HepG2 (cell line): Measurements from ENCODE around the gene DHRS13. TPM values are rescaled to one million over a fixed set of nuclear protein-coding genes. Genes with fewer than 3 reads are reported as not detected.
A peak's percentile ranks its signal among the peaks of the same experiment; 100 is the strongest.

ENCODE experiments used
- ATF7 ChIP-seq, 2 experiments: fragments of 450-650 bp in 1 of 2; sonication (generic) in 1 of 2; formaldehyde crosslinking in 1 of 2; IDR thresholded peaks; 2 replicates each; pipeline versions ENCODE4 v1.4.0 to v1.6.1; 2016 to 2020; ENCODE audit warnings: antibody characterized with exemption in 1 of 2, mild to moderate bottlenecking in 1 of 2, missing genetic modification reagents in 1 of 2
- GATA4 ChIP-seq: sonication (generic); IDR thresholded peaks from 2 replicates; pipeline ENCODE4 v1.6.1; 2016; ENCODE audit warnings: antibody characterized with exemption, low read depth, borderline replicate concordance
- GPN1 ChIP-seq: sonication (generic); formaldehyde crosslinking; IDR thresholded peaks from 2 replicates; pipeline ENCODE4 v1.5.1; 2020; ENCODE audit warnings: missing genetic modification reagents, borderline replicate concordance
- ISL2 ChIP-seq: sonication (generic); formaldehyde crosslinking; IDR thresholded peaks from 2 replicates; pipeline ENCODE4 v1.5.0; 2020; ENCODE audit warnings: missing genetic modification reagents
- KLF12 ChIP-seq: sonication (generic); formaldehyde crosslinking; IDR thresholded peaks from 2 replicates; pipeline ENCODE4 v1.4.0; 2020; ENCODE audit warnings: missing genetic modification reagents, borderline replicate concordance
- KMT2A ChIP-seq: sonication (generic); formaldehyde crosslinking; IDR thresholded peaks from 2 replicates; pipeline ENCODE4 v1.4.0; 2020; ENCODE audit warnings: missing genetic modification reagents
- MED1 ChIP-seq: sonication (generic); formaldehyde crosslinking; IDR thresholded peaks from 2 replicates; pipeline ENCODE4 v1.4.0; 2020; ENCODE audit warnings: missing genetic modification reagents
- MIXL1 ChIP-seq: IDR thresholded peaks from 2 replicates; pipeline ENCODE4 v1.6.1; 2016
- NCOA2 ChIP-seq: sonication (generic); formaldehyde crosslinking; IDR thresholded peaks from 2 replicates; pipeline ENCODE4 v1.8.0; 2022; ENCODE audit warnings: inconsistent platforms
- PCBP2 ChIP-seq: fragments of 200-400 bp; formaldehyde crosslinking; optimal IDR thresholded peaks from 2 replicates; pipeline ENCODE3; 2018; ENCODE audit warnings: low read length, low read depth; ENCODE audit not compliant: poor library complexity, severe bottlenecking
- SATB2 ChIP-seq: sonication (generic); formaldehyde crosslinking; IDR thresholded peaks from 2 replicates; pipeline ENCODE4 v1.5.0; 2020; ENCODE audit warnings: missing genetic modification reagents
- TEAD3 ChIP-seq: optimal IDR thresholded peaks from 2 replicates; pipeline ENCODE3; 2016; ENCODE audit warnings: borderline replicate concordance
- ZNF343 ChIP-seq: sonication (generic); formaldehyde crosslinking; IDR thresholded peaks from 2 replicates; pipeline ENCODE4 v1.4.0; 2020; ENCODE audit warnings: mild to moderate bottlenecking, missing genetic modification reagents
- ZNF431 ChIP-seq: sonication (generic); formaldehyde crosslinking; IDR thresholded peaks from 2 replicates; pipeline ENCODE4 v1.9.0; 2022; ENCODE audit warnings: missing genetic modification reagents, low read depth, mild to moderate bottlenecking, borderline replicate concordance
- ZNF75D ChIP-seq: sonication (generic); formaldehyde crosslinking; IDR thresholded peaks from 2 replicates; pipeline ENCODE4 v1.8.1; 2023; ENCODE audit warnings: missing genetic modification reagents, mild to moderate bottlenecking, borderline replicate concordance
- ZNF766 ChIP-seq: sonication (generic); formaldehyde crosslinking; IDR thresholded peaks from 2 replicates; pipeline ENCODE4 v1.5.0; 2020; ENCODE audit warnings: missing genetic modification reagents, borderline replicate concordance
- ZNF780A ChIP-seq: sonication (generic); formaldehyde crosslinking; IDR thresholded peaks from 2 replicates; pipeline ENCODE4 v1.8.0; 2022; ENCODE audit warnings: mild to moderate bottlenecking, missing genetic modification reagents, moderate library complexity
- polyA plus RNA-seq, 8 experiments: library from polyadenylated mRNA; depleted of rRNA in 3 of 8; stranded (reverse) in 7 of 8; unstranded in 1 of 8; fragments of >200 nt; fragmentation: Illumina TruSeq in 4 of 8; extraction: Trizol in 4 of 8; gene quantifications; 2 replicates each; pipeline versions ENCODE4 v1.2.1 to v1.2.3, GENCODE V29; 2011 to 2016; ENCODE audit warnings: low read depth in 4 of 8, missing spikeins in 1 of 8, mixed read lengths in 1 of 8; ENCODE audit not compliant: insufficient read depth in 1 of 8
- total RNA-seq, 5 experiments: library from RNA; depleted of rRNA; stranded (reverse); fragments of >200 nt; fragmentation: Illumina TruSeq; extraction: Trizol; gene quantifications; 2 replicates each; pipeline ENCODE4 v1.2.3, GENCODE V29; 2016; ENCODE audit warnings: low read depth in 1 of 5
- TF ChIP-seq, protein P1 (sequence below): sonication (generic); formaldehyde crosslinking; IDR thresholded peaks from 2 replicates; pipeline ENCODE4 v1.5.0; 2020; ENCODE audit warnings: missing genetic modification reagents
- TF ChIP-seq, protein P2 (sequence below): fragments of 450-650 bp; IDR thresholded peaks from 2 replicates; pipeline ENCODE4 v1.6.1; 2016
- TF ChIP-seq, protein P3 (sequence below): sonication (generic); formaldehyde crosslinking; IDR thresholded peaks from 2 replicates; pipeline ENCODE4 v1.4.0; 2020; ENCODE audit warnings: mild to moderate bottlenecking, missing genetic modification reagents
- TF ChIP-seq, protein P4 (sequence below): IDR thresholded peaks from 2 replicates; pipeline ENCODE4 v1.4.0; 2020; ENCODE audit warnings: mild to moderate bottlenecking, missing genetic modification reagents

Gene DHRS13
- total and polyA plus RNA-seq, 2 of the 13 experiments (the other 11 are each of a cell fraction or from before 2014, with no cell fraction given), result 11.8 to 12.6 TPM

DNA sequence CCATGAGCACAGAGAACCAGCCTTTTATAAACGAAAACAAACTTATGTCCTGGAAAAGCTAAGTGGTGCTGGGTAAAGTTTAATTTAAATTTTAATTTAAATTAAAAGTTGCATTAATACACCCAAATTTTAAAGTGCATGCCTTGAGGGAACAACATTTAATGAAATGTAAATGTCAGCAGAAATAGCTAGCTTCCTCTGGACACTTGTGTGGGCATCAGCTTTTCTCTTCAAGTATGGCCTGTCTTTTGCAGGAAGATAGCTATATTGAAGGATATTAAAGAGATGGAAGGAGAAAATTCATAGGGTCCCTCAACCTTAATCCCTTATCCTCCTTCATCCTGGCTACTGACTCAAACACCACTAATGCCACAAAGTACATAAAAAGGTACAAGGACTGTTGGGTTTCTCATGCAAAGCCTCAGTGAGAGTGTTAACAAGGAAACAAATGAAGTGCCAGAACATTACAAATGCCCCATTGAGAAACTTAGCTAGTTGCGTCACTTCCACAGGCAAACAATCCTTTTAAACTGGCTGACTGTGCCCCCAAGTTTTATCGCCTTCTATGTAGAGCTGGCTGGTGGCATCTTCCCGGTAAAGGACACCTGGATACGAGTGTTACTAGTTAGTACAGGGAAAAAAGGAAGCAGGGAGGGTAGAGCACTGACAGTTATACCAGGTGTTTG, 34.3 kb upstream of the DHRS13 start (continued):
- TF ChIP-seq KMT2A, result peak; percentile 44; the same call in 1 of the 2 replicates
- no peak for TF ChIP-seq GATA4
- TF ChIP-seq GPN1 (CRISPR knock-in tag), result no peak
- no peak for TF ChIP-seq ZNF75D (CRISPR knock-in tag)
- 0 out of 2 replicates have a peak, but pooled peaks have one; percentile 36 for TF ChIP-seq ISL2 (CRISPR knock-in tag)
- TF ChIP-seq MIXL1, result peak; percentile 45; the same call in 1 of the 2 replicates
- no peak for TF ChIP-seq PCBP2
- TF ChIP-seq ZNF431, result no peak
- TF ChIP-seq, protein P1, sequence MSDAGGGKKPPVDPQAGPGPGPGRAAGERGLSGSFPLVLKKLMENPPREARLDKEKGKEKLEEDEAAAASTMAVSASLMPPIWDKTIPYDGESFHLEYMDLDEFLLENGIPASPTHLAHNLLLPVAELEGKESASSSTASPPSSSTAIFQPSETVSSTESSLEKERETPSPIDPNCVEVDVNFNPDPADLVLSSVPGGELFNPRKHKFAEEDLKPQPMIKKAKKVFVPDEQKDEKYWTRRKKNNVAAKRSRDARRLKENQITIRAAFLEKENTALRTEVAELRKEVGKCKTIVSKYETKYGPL (CRISPR knock-in tag), result no peak
- peak; percentile 54; the same call in 1 of the 2 replicates for TF ChIP-seq NCOA2 (CRISPR knock-in tag)
- no peak; the same call in 1 of the 2 replicates for TF ChIP-seq MED1 (CRISPR knock-in tag)
- peak; percentile 35; the same call in 1 of the 2 replicates for TF ChIP-seq ATF7 (IDR thresholded peaks at IDR 0.05)
- TF ChIP-seq ATF7 (CRISPR knock-in tag; IDR thresholded peaks at IDR 0.05), result no peak
- TF ChIP-seq, protein P2, sequence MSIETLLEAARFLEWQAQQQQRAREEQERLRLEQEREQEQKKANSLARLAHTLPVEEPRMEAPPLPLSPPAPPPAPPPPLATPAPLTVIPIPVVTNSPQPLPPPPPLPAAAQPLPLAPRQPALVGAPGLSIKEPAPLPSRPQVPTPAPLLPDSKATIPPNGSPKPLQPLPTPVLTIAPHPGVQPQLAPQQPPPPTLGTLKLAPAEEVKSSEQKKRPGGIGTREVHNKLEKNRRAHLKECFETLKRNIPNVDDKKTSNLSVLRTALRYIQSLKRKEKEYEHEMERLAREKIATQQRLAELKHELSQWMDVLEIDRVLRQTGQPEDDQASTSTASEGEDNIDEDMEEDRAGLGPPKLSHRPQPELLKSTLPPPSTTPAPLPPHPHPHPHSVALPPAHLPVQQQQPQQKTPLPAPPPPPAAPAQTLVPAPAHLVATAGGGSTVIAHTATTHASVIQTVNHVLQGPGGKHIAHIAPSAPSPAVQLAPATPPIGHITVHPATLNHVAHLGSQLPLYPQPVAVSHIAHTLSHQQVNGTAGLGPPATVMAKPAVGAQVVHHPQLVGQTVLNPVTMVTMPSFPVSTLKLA, result no peak
- peak; percentile 39 for TF ChIP-seq TEAD3 (CRISPR knock-in tag)
- TF ChIP-seq, protein P3, sequence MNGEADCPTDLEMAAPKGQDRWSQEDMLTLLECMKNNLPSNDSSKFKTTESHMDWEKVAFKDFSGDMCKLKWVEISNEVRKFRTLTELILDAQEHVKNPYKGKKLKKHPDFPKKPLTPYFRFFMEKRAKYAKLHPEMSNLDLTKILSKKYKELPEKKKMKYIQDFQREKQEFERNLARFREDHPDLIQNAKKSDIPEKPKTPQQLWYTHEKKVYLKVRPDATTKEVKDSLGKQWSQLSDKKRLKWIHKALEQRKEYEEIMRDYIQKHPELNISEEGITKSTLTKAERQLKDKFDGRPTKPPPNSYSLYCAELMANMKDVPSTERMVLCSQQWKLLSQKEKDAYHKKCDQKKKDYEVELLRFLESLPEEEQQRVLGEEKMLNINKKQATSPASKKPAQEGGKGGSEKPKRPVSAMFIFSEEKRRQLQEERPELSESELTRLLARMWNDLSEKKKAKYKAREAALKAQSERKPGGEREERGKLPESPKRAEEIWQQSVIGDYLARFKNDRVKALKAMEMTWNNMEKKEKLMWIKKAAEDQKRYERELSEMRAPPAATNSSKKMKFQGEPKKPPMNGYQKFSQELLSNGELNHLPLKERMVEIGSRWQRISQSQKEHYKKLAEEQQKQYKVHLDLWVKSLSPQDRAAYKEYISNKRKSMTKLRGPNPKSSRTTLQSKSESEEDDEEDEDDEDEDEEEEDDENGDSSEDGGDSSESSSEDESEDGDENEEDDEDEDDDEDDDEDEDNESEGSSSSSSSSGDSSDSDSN (CRISPR knock-in tag), result peak; percentile 44; the same call in 1 of the 2 replicates
- TF ChIP-seq ZNF780A (CRISPR knock-in tag), result 0 out of 2 replicates have a peak, but pooled peaks have one; percentile 22
- no peak for TF ChIP-seq KLF12
- TF ChIP-seq ZNF766, result 0 out of 2 replicates have a peak, but pooled peaks have one; percentile 40
- no peak for TF ChIP-seq SATB2 (CRISPR knock-in tag)
- TF ChIP-seq ZNF343 (CRISPR knock-in tag), result no peak
- TF ChIP-seq, protein P4, sequence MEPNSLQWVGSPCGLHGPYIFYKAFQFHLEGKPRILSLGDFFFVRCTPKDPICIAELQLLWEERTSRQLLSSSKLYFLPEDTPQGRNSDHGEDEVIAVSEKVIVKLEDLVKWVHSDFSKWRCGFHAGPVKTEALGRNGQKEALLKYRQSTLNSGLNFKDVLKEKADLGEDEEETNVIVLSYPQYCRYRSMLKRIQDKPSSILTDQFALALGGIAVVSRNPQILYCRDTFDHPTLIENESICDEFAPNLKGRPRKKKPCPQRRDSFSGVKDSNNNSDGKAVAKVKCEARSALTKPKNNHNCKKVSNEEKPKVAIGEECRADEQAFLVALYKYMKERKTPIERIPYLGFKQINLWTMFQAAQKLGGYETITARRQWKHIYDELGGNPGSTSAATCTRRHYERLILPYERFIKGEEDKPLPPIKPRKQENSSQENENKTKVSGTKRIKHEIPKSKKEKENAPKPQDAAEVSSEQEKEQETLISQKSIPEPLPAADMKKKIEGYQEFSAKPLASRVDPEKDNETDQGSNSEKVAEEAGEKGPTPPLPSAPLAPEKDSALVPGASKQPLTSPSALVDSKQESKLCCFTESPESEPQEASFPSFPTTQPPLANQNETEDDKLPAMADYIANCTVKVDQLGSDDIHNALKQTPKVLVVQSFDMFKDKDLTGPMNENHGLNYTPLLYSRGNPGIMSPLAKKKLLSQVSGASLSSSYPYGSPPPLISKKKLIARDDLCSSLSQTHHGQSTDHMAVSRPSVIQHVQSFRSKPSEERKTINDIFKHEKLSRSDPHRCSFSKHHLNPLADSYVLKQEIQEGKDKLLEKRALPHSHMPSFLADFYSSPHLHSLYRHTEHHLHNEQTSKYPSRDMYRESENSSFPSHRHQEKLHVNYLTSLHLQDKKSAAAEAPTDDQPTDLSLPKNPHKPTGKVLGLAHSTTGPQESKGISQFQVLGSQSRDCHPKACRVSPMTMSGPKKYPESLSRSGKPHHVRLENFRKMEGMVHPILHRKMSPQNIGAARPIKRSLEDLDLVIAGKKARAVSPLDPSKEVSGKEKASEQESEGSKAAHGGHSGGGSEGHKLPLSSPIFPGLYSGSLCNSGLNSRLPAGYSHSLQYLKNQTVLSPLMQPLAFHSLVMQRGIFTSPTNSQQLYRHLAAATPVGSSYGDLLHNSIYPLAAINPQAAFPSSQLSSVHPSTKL (CRISPR knock-in tag), result peak; percentile 76
